Liver (tissue), 9 donors: Measurements from ENCODE around the gene IQSEC3. TPM values are rescaled to one million over a fixed set of nuclear protein-coding genes. Genes with fewer than 3 reads are reported as not detected.

Source experiments
- DNase-seq: peaks from one replicate; pipeline ENCODE4 v3.0.0-alpha.2; 2017; ENCODE audit warnings: low spot score
- H3K27ac ChIP-seq, 2 donors: one replicate each; pipeline ENCODE4 v1.7.0; 2013; ENCODE audit warnings: inconsistent platforms in 2 of 2, low read length in 2 of 2, control low read depth in 1 of 2, low read depth in 1 of 2, mild to moderate bottlenecking in 1 of 2
- H3K27me3 ChIP-seq, 4 donors: one replicate each; pipeline versions ENCODE4 v1.6.1 to v1.7.0; 2013; ENCODE audit warnings: low read length in 3 of 4, inconsistent platforms in 1 of 4, mild to moderate bottlenecking in 1 of 4, moderate library complexity in 1 of 4; ENCODE audit not compliant: control insufficient read depth in 4 of 4, insufficient read depth in 4 of 4
- H3K36me3 ChIP-seq, 4 donors: one replicate each; pipeline versions ENCODE4 v1.6.1 to v1.7.0; 2013; ENCODE audit warnings: low read length in 3 of 4, mild to moderate bottlenecking in 3 of 4, low read depth in 1 of 4, moderate library complexity in 1 of 4; ENCODE audit not compliant: control insufficient read depth in 4 of 4, insufficient read depth in 3 of 4
- H3K4me1 ChIP-seq, 4 donors: one replicate each; pipeline versions ENCODE4 v1.6.1 to v1.7.0; 2013; ENCODE audit warnings: low read length in 3 of 4, mild to moderate bottlenecking in 3 of 4, moderate library complexity in 1 of 4; ENCODE audit not compliant: control insufficient read depth in 4 of 4, insufficient read depth in 4 of 4
- H3K4me3 ChIP-seq, 3 donors: one replicate each; pipeline versions ENCODE4 v1.6.1 to v1.7.0; 2013; ENCODE audit warnings: low read length in 3 of 3, control low read depth in 1 of 3, low read depth in 1 of 3, mild to moderate bottlenecking in 1 of 3
- H3K9ac ChIP-seq, 2 donors: one replicate each; pipeline ENCODE4 v1.7.0; 2013; ENCODE audit warnings: low read length in 2 of 2, mild to moderate bottlenecking in 2 of 2, moderate library complexity in 2 of 2, control low read depth in 1 of 2, low read depth in 1 of 2
- H3K9me3 ChIP-seq, 4 donors: one replicate each; pipeline versions ENCODE4 v1.6.1 to v1.7.0; 2013; ENCODE audit warnings: low read length in 3 of 4; ENCODE audit not compliant: control insufficient read depth in 4 of 4
- EGR1 ChIP-seq, 2 donors: IDR thresholded peaks; 2 replicates each; pipeline ENCODE4 v1.6.1; 2016 to 2018; ENCODE audit warnings: antibody characterized with exemption in 2 of 2, low read depth in 2 of 2
- FOXA1 ChIP-seq: IDR thresholded peaks from 2 replicates; pipeline ENCODE4 v1.6.1; 2016; ENCODE audit warnings: antibody characterized with exemption
- FOXA2 ChIP-seq: IDR thresholded peaks from 2 replicates; pipeline ENCODE4 v1.6.1; 2016; ENCODE audit warnings: antibody characterized with exemption
- GABPA ChIP-seq, 2 donors: IDR thresholded peaks in 1 of 2; conservative IDR thresholded peaks in 1 of 2; 2 replicates each; pipeline ENCODE4 v1.6.1; 2016; ENCODE audit warnings: antibody characterized with exemption in 2 of 2, mild to moderate bottlenecking in 1 of 2, moderate library complexity in 1 of 2
- HNF4A ChIP-seq, 2 donors: conservative IDR thresholded peaks; 2 replicates each; pipeline ENCODE4 v1.6.1; 2016; ENCODE audit warnings: antibody characterized with exemption in 2 of 2, mild to moderate bottlenecking in 2 of 2
- JUND ChIP-seq, 2 donors: IDR thresholded peaks; 2 replicates each; pipeline ENCODE4 v1.6.1; 2016; ENCODE audit warnings: antibody characterized with exemption in 2 of 2
- NR2F2 ChIP-seq: IDR thresholded peaks from 2 replicates; pipeline ENCODE4 v1.6.1; 2016; ENCODE audit warnings: antibody characterized with exemption
- RXRA ChIP-seq, 2 donors: IDR thresholded peaks; 2 replicates each; pipeline ENCODE4 v1.6.1; 2017 to 2018; ENCODE audit warnings: antibody characterized with exemption in 2 of 2, mild to moderate bottlenecking in 1 of 2
- SP1 ChIP-seq: IDR thresholded peaks from 2 replicates; pipeline ENCODE4 v1.6.1; 2018; ENCODE audit warnings: antibody characterized with exemption, mild to moderate bottlenecking
- TAF1 ChIP-seq: conservative IDR thresholded peaks from 2 replicates; pipeline ENCODE4 v1.6.1; 2016; ENCODE audit warnings: antibody characterized with exemption, mild to moderate bottlenecking
- YY1 ChIP-seq: IDR thresholded peaks from 2 replicates; pipeline ENCODE4 v1.6.1; 2016; ENCODE audit warnings: antibody characterized with exemption, mild to moderate bottlenecking
- WGBS: extraction: QIAGEN DNeasy Blood & Tissue Kit; methylation state at CpG from one replicate; pipeline ENCODE4 v1.1.7; 2013; 5-methylcytosine and 5-hydroxymethylcytosine counted together
- polyA plus RNA-seq, 2 donors: library from polyadenylated mRNA; stranded (reverse) in 1 of 2; unstranded in 1 of 2; fragments of 200-250 nt in 1 of 2; fragments of >200 nt in 1 of 2; fragmentation: Nextera tagmentation in 1 of 2; extraction: Ambion mirVana in 1 of 2; gene quantifications; one replicate each; pipeline versions ENCODE4 v1.2.1 to v1.2.3, GENCODE V29; 2013 to 2015
- total RNA-seq, 2 donors: library from RNA; depleted of rRNA; stranded (reverse); fragments of >200 nt; gene quantifications; one replicate each; pipeline ENCODE4 v1.2.3, GENCODE V29; 2014
- TF ChIP-seq, protein P1 (sequence below): fragments of 150-350 bp; IDR thresholded peaks from 2 replicates; pipeline ENCODE4 v1.5.1; 2017; ENCODE audit warnings: improper control_type of control experiment, low read depth, low read length; ENCODE audit not compliant: missing input control
- TF ChIP-seq, protein P2 (sequence below): IDR thresholded peaks from 2 replicates; pipeline ENCODE4 v1.6.1; 2016; ENCODE audit warnings: antibody characterized with exemption, mild to moderate bottlenecking
- TF ChIP-seq, protein P3 (sequence below): IDR thresholded peaks from 2 replicates; pipeline ENCODE4 v1.6.1; 2016; ENCODE audit warnings: antibody characterized with exemption
- donor health status: healthy.
- donor health status: healthy.
- donor health status: healthy.
- donor health status: healthy.
- donor health status: healthy.

The IQSEC3 gene
- total and polyA plus RNA-seq, 4 donors = under 0.01 to 0.79 (median 0.48) TPM

DNA sequence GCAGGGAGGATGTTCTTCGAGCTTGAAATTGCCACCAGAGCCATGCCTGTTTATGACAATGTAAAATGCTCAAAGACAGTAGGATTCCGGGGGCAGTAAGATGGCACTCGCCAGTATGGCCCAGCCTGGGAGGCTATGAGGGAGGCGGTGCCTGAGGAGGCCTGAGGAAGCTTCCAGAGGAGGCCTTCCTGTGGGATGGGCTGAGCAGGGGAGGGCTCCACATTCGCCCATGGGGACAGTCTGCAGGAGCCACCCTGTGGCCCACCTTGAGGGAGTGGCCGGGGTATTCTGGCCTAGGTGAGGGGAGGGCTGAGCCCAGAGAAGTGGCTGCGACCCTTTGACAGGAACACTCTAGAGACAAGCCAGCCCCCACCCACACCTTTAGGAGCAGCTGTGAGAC, 50.7 kb downstream of the IQSEC3 start:
- WGBS = 87% methylated on average over 7 of the region's 7 CpGs
- Histone ChIP-seq H3K9ac (no peak overlapping the region), H3K4me3 (no peak overlapping the region), H3K36me3 (no peaks in the 10 kb centered on the region), H3K9me3 (no peaks in the 10 kb centered on the region), H3K27ac (no peak overlapping the region), H3K4me1 (no peaks in the 10 kb centered on the region), H3K27me3 (no peaks in the 10 kb centered on the region)
- TF ChIP-seq NR2F2 = no peak
- TF ChIP-seq TAF1 = no peak
- no peak for TF ChIP-seq SP1
- TF ChIP-seq, protein P1, sequence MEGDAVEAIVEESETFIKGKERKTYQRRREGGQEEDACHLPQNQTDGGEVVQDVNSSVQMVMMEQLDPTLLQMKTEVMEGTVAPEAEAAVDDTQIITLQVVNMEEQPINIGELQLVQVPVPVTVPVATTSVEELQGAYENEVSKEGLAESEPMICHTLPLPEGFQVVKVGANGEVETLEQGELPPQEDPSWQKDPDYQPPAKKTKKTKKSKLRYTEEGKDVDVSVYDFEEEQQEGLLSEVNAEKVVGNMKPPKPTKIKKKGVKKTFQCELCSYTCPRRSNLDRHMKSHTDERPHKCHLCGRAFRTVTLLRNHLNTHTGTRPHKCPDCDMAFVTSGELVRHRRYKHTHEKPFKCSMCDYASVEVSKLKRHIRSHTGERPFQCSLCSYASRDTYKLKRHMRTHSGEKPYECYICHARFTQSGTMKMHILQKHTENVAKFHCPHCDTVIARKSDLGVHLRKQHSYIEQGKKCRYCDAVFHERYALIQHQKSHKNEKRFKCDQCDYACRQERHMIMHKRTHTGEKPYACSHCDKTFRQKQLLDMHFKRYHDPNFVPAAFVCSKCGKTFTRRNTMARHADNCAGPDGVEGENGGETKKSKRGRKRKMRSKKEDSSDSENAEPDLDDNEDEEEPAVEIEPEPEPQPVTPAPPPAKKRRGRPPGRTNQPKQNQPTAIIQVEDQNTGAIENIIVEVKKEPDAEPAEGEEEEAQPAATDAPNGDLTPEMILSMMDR = no peak
- TF ChIP-seq EGR1 (IDR thresholded peaks at IDR 0.05; ENCODE audit: low read depth in 2 of 2) = no peak
- no peak for TF ChIP-seq GABPA (IDR thresholded peaks at IDR 0.05 in 1 of 2, conservative IDR thresholded peaks at IDR 0.05 in 1 of 2)
- no peak for TF ChIP-seq YY1
- no peak for TF ChIP-seq FOXA1
- TF ChIP-seq FOXA2 = no peak
- no peak for DNase-seq

DNA sequence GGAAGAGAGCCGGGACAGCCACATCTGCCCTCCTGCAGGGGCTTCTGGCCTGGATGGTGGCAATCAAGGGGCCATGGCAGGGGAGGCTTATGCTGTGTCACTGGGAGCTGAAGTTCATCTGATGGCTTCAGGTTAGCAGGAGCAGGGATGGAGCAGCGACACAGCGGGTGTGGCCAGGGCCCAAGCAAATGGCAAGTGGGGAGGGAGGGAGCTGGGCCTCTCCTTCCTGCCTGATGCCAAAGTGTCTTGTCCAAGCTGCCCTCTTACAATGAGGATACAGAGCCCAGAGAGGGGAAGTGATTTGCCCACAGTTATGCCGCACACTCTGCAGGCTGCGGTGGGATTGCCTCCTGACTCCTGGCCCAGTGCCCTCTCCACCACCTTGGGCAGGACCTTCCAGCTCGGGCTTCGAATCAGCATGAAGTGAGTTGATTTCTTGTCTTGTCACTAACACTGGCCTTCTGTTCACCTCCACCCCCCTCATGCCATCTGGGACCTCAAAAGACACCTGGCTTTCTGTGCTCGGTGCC, 51.3 kb downstream of the IQSEC3 start:
- Histone ChIP-seq H3K27ac (no peak overlapping the region), H3K9me3 (no peaks in the 10 kb centered on the region), H3K4me3 (no peak overlapping the region), H3K36me3 (no peaks in the 10 kb centered on the region), H3K4me1 (no peaks in the 10 kb centered on the region), H3K27me3 (no peaks in the 10 kb centered on the region), H3K9ac (no peak overlapping the region)
- WGBS = 88% methylated on average over 8 of the region's 8 CpGs
- no peak for DNase-seq
- no peak for TF ChIP-seq NR2F2
- no peak for TF ChIP-seq EGR1 (IDR thresholded peaks at IDR 0.05; ENCODE audit: low read depth in 2 of 2)
- TF ChIP-seq, protein P2, sequence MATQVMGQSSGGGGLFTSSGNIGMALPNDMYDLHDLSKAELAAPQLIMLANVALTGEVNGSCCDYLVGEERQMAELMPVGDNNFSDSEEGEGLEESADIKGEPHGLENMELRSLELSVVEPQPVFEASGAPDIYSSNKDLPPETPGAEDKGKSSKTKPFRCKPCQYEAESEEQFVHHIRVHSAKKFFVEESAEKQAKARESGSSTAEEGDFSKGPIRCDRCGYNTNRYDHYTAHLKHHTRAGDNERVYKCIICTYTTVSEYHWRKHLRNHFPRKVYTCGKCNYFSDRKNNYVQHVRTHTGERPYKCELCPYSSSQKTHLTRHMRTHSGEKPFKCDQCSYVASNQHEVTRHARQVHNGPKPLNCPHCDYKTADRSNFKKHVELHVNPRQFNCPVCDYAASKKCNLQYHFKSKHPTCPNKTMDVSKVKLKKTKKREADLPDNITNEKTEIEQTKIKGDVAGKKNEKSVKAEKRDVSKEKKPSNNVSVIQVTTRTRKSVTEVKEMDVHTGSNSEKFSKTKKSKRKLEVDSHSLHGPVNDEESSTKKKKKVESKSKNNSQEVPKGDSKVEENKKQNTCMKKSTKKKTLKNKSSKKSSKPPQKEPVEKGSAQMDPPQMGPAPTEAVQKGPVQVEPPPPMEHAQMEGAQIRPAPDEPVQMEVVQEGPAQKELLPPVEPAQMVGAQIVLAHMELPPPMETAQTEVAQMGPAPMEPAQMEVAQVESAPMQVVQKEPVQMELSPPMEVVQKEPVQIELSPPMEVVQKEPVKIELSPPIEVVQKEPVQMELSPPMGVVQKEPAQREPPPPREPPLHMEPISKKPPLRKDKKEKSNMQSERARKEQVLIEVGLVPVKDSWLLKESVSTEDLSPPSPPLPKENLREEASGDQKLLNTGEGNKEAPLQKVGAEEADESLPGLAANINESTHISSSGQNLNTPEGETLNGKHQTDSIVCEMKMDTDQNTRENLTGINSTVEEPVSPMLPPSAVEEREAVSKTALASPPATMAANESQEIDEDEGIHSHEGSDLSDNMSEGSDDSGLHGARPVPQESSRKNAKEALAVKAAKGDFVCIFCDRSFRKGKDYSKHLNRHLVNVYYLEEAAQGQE = no peak
- no peak for TF ChIP-seq JUND (IDR thresholded peaks at IDR 0.05)
- no peak for TF ChIP-seq RXRA (IDR thresholded peaks at IDR 0.05)
- no peak for TF ChIP-seq SP1
- TF ChIP-seq, protein P3, sequence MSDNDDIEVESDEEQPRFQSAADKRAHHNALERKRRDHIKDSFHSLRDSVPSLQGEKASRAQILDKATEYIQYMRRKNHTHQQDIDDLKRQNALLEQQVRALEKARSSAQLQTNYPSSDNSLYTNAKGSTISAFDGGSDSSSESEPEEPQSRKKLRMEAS = no peak
- TF ChIP-seq HNF4A (conservative IDR thresholded peaks at IDR 0.05) = no peak
